Measurements from ENCODE around the gene PILRB. TPM values are rescaled to one million over a fixed set of nuclear protein-coding genes. Genes with fewer than 3 reads are reported as not detected.

Gene PILRB
- total and polyA plus RNA-seq, 7 donors, result 11.2 to 19.2 (median 13.4) TPM

- H3K4me1 ChIP-seq, result no peaks in the 10 kb centered on the region
- intact Hi-C loops (cut with DNase I), result no loop called here
- peaks cover 0 to 57% of the 10 kb centered on the region in 2 donors for H3K36me3 ChIP-seq (ENCODE audit: insufficient read depth in 1 of 2, low read depth in 1 of 2)
- ATAC-seq, result peak in 1 of 4 donors; percentile 5
- H3K27me3 ChIP-seq (ENCODE audit: insufficient read depth in 3 of 3, low read length in 2 of 3), result no peaks in the 10 kb centered on the region
- 90 to 94% (median 91%) methylated on average over 16 of the region's 16 CpGs for WGBS, 3 donors
- TF ChIP-seq, protein P1, sequence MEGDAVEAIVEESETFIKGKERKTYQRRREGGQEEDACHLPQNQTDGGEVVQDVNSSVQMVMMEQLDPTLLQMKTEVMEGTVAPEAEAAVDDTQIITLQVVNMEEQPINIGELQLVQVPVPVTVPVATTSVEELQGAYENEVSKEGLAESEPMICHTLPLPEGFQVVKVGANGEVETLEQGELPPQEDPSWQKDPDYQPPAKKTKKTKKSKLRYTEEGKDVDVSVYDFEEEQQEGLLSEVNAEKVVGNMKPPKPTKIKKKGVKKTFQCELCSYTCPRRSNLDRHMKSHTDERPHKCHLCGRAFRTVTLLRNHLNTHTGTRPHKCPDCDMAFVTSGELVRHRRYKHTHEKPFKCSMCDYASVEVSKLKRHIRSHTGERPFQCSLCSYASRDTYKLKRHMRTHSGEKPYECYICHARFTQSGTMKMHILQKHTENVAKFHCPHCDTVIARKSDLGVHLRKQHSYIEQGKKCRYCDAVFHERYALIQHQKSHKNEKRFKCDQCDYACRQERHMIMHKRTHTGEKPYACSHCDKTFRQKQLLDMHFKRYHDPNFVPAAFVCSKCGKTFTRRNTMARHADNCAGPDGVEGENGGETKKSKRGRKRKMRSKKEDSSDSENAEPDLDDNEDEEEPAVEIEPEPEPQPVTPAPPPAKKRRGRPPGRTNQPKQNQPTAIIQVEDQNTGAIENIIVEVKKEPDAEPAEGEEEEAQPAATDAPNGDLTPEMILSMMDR (IDR thresholded peaks at IDR 0.05), result no peak
- no peak overlapping the region for H3K27ac ChIP-seq
- H3K4me3 ChIP-seq, result no peak overlapping the region
- no peaks in the 10 kb centered on the region for H3K9me3 ChIP-seq
- peak in 1 of 2 donors; percentile 34 for DNase-seq
Observed at GRCh38 chr7:100366411-100367250, 8.7 kb downstream of the PILRB start.

- Histone ChIP-seq H3K27ac (no peak overlapping the region), H3K4me1 (no peaks in the 10 kb centered on the region), H3K36me3 (ENCODE audit: insufficient read depth in 1 of 2, low read depth in 1 of 2) (peaks cover 0 to 51% of the 10 kb centered on the region in 2 donors), H3K4me3 (no peak overlapping the region), H3K9me3 (no peaks in the 10 kb centered on the region), H3K27me3 (ENCODE audit: insufficient read depth in 3 of 3, low read length in 2 of 3) (no peaks in the 10 kb centered on the region)
- TF ChIP-seq, protein P1 (IDR thresholded peaks at IDR 0.05), result no peak
- no peak for ATAC-seq
- whole genome bisulfite sequencing, 3 donors, result 92 to 94% (median 93%) methylated on average over 8 of the region's 8 CpGs
- intact Hi-C loops (cut with DNase I), result no loop called here
- peak in 1 of 2 donors; percentile 35 for DNase-seq
Observed at GRCh38 chr7:100367251-100367620, 9.3 kb downstream of the PILRB start.

- no peak overlapping the region for H3K4me3 ChIP-seq
- TF ChIP-seq, protein P1 (IDR thresholded peaks at IDR 0.05), result no peak
- intact Hi-C loops (cut with DNase I), result no loop called here
- peaks cover 0 to 44% of the 10 kb centered on the region in 2 donors for H3K36me3 ChIP-seq (ENCODE audit: insufficient read depth in 1 of 2, low read depth in 1 of 2)
- H3K27me3 ChIP-seq (ENCODE audit: insufficient read depth in 3 of 3, low read length in 2 of 3), result no peaks in the 10 kb centered on the region
- H3K9me3 ChIP-seq, result no peaks in the 10 kb centered on the region
- 81 to 90% (median 82%) methylated on average over 12 of the region's 12 CpGs for WGBS, 3 donors
- peak overlapping the region; percentile 30 for H3K27ac ChIP-seq
- ATAC-seq (no peak), DNase-seq (peak in 1 of 2 donors; percentile 51)
- no peaks in the 10 kb centered on the region for H3K4me1 ChIP-seq
Observed at GRCh38 chr7:100367676-100368613, 10.0 kb downstream of the PILRB start.

DNA sequence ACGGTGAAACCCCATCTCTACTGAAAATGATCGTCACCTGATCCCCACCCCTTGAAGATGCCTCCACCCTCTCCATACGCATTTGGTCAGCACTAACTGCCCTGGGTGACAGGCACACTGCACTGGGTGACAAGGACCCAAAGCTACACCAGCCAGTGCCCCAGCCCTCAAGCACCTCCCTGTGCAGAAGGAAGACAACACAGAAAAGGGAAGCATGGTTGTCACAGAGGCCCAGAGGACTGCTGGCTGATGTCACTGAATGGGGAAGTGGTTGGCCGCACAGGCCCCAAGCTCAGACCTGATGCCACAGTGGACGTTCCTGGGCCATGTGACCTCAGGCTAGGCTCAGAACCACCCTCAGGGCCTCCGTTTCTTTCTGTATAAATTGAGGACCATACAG, 11.2 kb downstream of the PILRB start:
- Histone ChIP-seq H3K27ac (peak overlapping the region; percentile 30), H3K27me3 (ENCODE audit: insufficient read depth in 3 of 3, low read length in 2 of 3) (no peaks in the 10 kb centered on the region), H3K36me3 (ENCODE audit: insufficient read depth in 1 of 2, low read depth in 1 of 2) (peaks cover 0 to 33% of the 10 kb centered on the region in 2 donors), H3K4me1 (no peaks in the 10 kb centered on the region), H3K4me3 (no peak overlapping the region), H3K9me3 (no peaks in the 10 kb centered on the region)
- intact Hi-C loops (cut with DNase I), result no loop called here
- ATAC-seq, result peak in 3 of 4 donors; percentile 20 to 33 (median 31)
- peak; percentile 52 to 74 for DNase-seq
- TF ChIP-seq, protein P1 (IDR thresholded peaks at IDR 0.05), result no peak
- 63 to 75% (median 68%) methylated on average over 6 of the region's 6 CpGs for WGBS, 3 donors

Measured in psoas muscle (tissue), 8 donors.